HL-60 (cell line): Measurements from ENCODE around the gene NRP2.

Experiments used
- DNase-seq, 2 experiments: peaks; one replicate each; pipeline ENCODE4 v3.0.0-alpha.2; 2010 to 2020; ENCODE audit warnings: low read depth in 1 of 2, low spot score in 1 of 2
- H3K27ac ChIP-seq: fragments of 250-450 bp; sonication (Bioruptor Pico); replicated peaks from 2 replicates; pipeline ENCODE4 v1.5.1; 2020; ENCODE audit warnings: mild to moderate bottlenecking, moderate library complexity
- H3K27me3 ChIP-seq: fragments of 250-450 bp; sonication (Bioruptor Pico); 2 replicates; pipeline ENCODE4 v1.5.1; 2021; ENCODE audit warnings: mild to moderate bottlenecking, moderate library complexity; ENCODE audit not compliant: insufficient read depth, poor library complexity, severe bottlenecking
- H3K4me3 ChIP-seq: replicated peaks from 2 replicates; pipeline ENCODE4 v1.5.1; 2011; ENCODE audit warnings: mild to moderate bottlenecking, control low read depth, low read length; ENCODE audit not compliant: insufficient read depth
- CTCF ChIP-seq: IDR thresholded peaks from one replicate; pipeline ENCODE4 v1.5.1; 2011; ENCODE audit warnings: low read length, control low read depth, inconsistent platforms; ENCODE audit not compliant: insufficient read depth
- GABPA ChIP-seq: IDR thresholded peaks from 2 replicates; pipeline ENCODE4 v1.6.1; 2012; ENCODE audit warnings: low read depth
- POLR2AphosphoS5 ChIP-seq: IDR thresholded peaks from 2 replicates; pipeline ENCODE4 v1.6.1; 2012; ENCODE audit warnings: low read depth
- REST ChIP-seq: IDR thresholded peaks from 2 replicates; pipeline ENCODE4 v1.6.1; 2012; ENCODE audit warnings: low read depth; ENCODE audit not compliant: insufficient replicate concordance
- SPI1 ChIP-seq: IDR thresholded peaks from 2 replicates; pipeline ENCODE4 v1.6.1; 2012; ENCODE audit warnings: low read depth, mild to moderate bottlenecking, borderline replicate concordance

NRP2 gene

GRCh38 chr2:205660521-205661124 is 21.7 kb upstream of the NRP2 start:
- H3K27me3 ChIP-seq: no peaks in the 10 kb centered on the region
- H3K4me3 ChIP-seq: no peak overlapping the region
- TF ChIP-seq CTCF: no peak
- no peak overlapping the region for H3K27ac ChIP-seq
- DNase-seq: no peak

- no peak overlapping the region for H3K4me3 ChIP-seq
- TF ChIP-seq POLR2AphosphoS5 (no peak), REST (no peak), SPI1 (no peak), GABPA (no peak), CTCF (no peak)
- no peak overlapping the region for H3K27ac ChIP-seq
- no peaks in the 10 kb centered on the region for H3K27me3 ChIP-seq
- DNase-seq: no peak
Measured at GRCh38 chr2:205661281-205661680, 21.0 kb upstream of the NRP2 start.

GRCh38 chr2:205662206-205662965 is 19.9 kb upstream of the NRP2 start:
- no peak for DNase-seq
- H3K4me3 ChIP-seq: no peak overlapping the region
- no peaks in the 10 kb centered on the region for H3K27me3 ChIP-seq
- no peak for TF ChIP-seq SPI1
- no peak for TF ChIP-seq POLR2AphosphoS5
- no peak for TF ChIP-seq GABPA
- TF ChIP-seq REST: no peak
- TF ChIP-seq CTCF: no peak
- no peak overlapping the region for H3K27ac ChIP-seq

GRCh38 chr2:205665791-205666190 is 16.5 kb upstream of the NRP2 start:
- TF ChIP-seq POLR2AphosphoS5 (no peak), CTCF (no peak), GABPA (no peak), SPI1 (no peak), REST (no peak)
- DNase-seq: no peak

More at GRCh38 chr2:205665791-205666190, 16.5 kb upstream of the NRP2 start:
- Histone ChIP-seq H3K27me3 (no peaks in the 10 kb centered on the region), H3K4me3 (no peak overlapping the region), H3K27ac (no peak overlapping the region)
